Left hindlimb (tissue), 1 donor: ENCODE data around the gene IL1RAPL2.
A peak's percentile ranks its signal among the peaks of the same experiment; 100 is the strongest.

Experiments
- DNase-seq: peaks from one replicate; pipeline ENCODE4 v3.0.0-alpha.2; 2018

IL1RAPL2 gene

DNA sequence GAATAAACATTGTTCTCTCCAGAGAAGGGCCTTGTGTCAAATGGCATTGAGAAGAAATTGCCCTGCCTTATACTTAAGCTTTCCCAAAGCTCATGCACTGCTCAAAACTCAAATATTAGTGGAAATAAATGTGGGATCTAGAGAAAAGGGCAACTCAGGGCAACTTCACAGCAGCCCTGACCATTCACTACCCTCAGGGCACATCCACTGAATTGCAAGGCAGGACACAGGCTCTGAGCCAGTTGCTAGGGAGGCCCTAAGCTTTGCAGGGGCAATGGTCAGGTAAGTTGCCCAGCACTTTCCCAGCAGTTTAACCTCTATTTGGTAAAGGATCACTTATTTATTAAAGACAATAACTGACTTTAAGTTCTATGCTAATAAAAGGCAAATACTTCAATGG is 909.8 kb downstream of the IL1RAPL2 start:
- DNase-seq = no peak

DNA sequence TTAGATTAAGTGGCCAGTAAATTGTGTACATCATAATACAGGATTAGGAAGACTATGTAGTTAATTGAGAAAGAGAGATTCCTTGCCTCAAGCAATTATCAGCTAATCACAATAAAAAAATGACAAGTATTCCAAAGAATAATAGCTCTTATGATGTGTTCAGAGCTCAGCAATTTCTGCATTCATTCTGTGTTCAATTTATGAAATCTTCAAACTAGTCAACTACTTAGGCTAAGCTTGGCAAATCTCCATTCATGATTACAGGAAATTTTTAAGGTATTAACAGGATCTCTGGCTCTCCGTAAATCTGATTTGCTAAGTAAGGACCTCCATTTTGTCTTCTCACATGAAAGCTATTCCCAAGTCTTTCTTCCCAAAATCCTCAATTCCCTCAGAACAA is 911.4 kb downstream of the IL1RAPL2 start:
- no peak for DNase-seq

DNA sequence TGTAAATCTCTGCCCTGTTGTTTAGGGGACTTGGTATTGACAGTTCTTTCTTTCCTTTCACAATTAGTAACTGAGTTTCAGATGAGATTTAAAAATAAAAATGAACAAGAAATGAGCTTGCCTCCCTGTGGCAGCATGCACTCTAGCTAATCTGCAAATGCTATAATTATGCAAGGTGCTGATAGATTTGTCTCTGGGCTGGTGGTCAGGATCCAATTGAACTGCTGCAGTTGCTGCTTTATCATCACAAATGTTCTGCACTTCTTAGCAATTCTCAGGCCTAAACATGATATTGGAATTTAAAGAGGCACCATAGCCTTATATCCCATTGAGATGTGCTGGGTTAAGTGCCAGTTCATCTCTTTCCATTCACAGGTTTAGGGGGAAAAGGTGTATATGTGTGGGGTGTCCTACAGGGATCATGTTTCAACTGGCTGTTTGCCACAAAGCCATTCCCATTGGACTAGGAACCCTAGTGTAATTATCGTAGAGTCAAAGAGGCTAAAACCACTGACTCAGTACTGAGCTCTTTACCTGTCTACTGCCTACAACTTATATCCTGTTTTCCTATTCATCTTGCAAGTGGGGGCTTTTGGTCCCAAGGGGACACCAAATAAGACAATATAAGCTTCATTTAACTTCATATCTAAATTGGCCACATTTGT is 914.8 kb downstream of the IL1RAPL2 start:
- no peak for DNase-seq

DNA sequence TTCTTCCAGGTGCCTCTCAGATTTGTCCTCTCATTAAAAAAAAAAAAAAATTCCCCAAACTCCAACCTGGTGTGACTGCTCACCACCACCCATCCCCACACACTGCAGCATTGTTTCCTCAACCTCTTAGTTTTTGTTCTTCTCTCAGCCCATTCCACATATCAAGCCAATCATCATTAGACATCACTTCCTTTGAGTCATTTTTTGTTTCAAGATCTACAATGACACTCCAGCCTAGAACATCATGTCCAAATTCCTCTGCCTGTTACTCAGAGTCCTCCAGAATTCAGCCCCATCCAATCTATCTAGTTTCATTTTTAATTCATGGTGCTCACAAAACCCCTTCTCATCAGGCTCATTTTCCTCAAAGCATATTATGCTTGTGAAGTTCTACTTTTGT is 917.0 kb downstream of the IL1RAPL2 start:
- no peak for DNase-seq

DNA sequence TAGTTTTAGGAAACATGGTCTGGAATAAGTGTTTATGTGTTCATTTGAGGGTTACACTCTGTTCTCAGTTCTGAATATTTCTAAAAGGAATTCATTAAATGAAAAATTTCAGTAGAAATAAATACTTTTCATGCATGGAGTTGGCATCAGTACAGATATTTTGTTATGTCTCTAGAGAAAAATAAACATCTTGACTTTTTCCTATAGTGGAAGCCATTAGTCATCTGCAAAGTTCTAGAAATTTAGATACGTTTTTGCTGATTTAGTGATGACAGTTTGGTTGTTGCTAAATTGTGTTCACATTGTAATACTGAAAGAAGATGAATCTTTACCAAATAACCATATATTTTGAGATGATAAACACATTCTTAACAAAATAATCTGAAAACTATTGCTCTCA is 922.7 kb downstream of the IL1RAPL2 start:
- DNase-seq = no peak

DNA sequence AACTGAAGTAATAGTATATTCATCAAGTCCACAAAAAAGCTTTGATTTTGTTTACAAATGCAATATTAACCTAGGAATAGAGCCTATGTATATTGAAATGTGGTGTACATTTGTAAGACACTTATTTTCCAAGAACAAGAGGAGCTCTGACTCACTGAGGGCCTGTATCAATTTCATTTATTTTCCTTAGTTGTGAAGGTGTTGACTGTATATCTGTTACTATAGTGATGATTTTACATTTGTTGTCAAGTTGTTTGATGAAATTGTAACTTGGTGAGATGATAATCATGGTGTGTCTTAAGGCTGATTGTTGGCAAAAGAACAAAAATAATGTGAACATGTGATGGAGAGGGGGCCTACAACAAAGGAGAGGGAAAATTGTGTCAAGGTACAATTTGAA is 929.4 kb downstream of the IL1RAPL2 start:
- no peak for DNase-seq

DNA sequence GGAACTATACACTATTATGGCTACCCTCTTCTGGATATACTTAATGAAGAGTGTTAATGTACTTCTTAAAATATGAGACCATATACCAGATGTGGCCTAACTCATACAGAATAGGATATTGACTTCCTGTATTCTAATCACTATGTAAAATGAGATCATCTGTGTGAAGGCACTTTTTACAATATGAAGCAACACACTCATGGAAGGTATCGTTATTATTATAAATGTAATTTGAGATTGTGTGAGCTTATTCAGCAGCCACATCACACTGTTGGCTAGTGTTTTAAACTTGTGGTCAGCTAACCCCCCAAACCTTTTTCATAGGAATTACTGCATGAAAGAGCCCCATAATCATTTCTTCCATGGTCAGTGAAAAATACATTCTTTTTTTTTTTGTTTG is 936.3 kb downstream of the IL1RAPL2 start:
- DNase-seq = no peak

DNA sequence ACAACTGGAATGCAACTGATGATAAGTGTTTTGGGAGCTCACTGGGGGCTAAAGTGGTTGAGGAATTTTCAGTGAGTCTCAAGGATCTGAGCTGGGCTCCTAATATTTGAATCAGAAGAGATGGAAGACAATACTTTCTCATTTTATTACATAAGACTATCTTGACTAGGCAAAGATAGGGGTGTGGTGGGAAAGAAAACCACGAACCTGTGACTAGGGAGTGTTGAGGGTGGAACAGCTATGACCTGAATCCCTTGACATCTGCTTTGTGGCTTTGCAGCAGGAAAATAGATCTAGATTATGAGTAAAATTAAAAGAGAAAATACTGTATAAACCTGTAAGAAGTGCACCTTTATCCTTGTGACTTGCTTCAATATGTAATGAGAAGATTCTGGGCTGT is 949.6 kb downstream of the IL1RAPL2 start:
- DNase-seq = no peak

DNA sequence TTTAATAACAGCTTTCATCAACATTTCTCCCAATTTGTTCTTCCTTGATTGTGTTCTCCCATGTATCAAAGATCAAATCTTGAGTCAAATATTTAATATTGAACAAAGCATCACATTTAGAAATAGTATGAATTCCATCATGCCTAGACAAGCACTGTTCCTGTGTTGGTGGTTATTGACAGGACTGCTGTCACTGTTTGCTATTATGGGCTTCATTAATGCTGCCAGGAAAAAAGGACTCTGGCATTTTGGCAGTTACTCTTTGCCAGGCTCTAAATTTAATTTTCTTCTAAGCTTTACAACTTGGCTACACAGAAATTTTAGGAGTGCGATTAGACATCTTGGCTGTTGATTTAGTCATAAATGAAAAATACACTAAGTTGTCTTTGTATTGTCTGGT is 960.4 kb downstream of the IL1RAPL2 start:
- DNase-seq = no peak

DNA sequence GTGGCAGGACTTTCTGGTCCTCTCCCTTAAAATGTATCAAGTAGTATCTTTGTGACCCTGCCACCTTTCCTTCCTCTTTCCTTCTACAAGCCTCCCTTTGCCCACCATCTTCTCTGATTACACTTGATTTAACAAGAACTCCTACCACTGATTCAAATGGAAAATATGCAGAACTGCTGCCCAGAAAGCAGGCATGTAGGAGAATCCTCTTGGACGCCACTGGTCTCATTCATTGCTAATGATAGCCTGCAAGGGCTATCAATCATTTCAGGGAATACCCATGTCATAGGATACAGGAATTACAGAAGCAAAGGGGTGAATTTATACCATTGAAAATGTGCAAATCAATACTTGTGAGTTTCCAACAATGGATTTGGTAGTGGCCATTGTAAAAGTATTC is 961.8 kb downstream of the IL1RAPL2 start:
- DNase-seq = no peak

DNA sequence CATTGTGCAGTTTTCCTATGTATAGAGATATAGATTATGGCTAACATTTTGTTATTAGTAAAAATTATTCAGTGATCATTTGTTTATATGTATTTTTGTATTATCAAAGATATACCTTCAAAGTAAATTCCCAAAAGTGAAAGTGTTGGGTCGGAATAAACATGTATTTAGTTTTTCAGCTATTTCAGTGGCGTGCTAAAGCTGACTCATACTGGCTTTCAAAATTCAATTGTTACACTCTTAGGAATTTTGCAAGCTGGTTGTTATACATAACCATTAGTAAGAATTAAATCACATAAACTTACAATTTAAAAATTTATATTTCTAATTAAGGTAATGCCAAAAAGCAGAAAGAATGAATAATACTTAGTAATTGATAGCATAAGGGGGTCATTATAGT is 968.0 kb downstream of the IL1RAPL2 start:
- DNase-seq = no peak

DNA sequence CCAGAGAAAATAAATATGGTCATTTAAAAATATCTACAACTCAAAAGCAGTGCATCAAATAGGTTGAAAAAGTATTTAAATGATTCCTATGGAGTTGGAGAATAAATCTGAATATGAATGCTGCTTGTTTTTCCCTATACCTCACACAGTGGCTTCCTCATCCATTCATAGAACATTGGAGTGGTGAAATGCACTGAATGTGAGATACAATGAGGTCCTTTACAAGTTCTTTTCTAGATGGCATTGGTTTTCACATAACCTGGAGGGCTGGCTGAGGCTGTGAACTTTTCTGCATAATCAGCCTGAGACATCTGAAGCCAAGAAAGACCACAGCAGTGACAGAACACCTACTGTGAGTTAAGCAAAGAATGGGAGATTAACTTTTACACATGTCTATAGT is 977.3 kb downstream of the IL1RAPL2 start:
- no peak for DNase-seq

DNA sequence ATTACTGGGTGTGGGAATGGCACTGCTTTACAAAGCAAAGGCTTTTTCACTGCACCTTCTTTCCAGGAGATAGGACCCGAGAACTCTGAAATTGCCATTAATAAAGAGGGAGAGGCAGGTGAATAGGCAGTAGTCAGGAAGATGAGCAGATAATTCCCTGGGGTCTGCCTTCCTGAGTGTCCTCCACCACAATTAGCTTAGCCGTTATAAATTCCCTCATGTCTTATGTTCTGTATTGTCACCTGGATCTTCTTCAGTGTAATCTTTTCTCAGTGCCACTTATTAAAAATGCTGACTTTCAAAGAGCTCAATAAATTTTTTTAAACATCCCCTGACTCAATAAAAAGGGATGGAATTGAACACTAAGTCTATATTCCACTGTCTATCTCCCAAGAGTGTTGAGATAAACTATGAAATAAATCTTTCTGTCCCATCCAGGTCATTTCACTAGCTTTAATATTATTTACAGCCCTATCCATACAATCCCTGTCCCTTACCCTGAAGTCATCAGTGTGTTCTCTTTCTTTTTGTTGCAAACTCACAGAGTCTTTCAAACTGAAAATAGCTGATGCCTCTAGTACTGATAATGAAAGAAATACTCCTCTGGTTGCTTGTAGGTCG is 984.2 kb downstream of the IL1RAPL2 start:
- no peak for DNase-seq

DNA sequence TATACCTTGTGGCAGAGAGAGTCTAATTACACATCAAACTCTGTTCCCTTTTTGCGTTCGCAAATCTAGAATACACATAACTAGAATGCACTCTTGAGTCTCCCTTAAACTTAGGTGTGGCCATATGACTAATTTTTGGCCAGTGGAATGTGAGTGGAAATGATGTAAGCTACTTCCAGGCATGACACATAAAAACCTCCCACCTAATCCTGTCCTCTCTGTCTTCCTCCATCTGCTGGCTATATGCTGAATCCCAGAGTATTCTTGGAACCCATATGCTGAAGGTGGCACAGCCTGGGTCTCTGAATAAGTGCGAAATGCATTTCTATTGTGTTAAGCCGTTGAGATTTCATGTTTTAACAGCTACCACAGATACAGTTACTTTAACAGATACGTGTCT is 986.4 kb downstream of the IL1RAPL2 start:
- no peak for DNase-seq

DNA sequence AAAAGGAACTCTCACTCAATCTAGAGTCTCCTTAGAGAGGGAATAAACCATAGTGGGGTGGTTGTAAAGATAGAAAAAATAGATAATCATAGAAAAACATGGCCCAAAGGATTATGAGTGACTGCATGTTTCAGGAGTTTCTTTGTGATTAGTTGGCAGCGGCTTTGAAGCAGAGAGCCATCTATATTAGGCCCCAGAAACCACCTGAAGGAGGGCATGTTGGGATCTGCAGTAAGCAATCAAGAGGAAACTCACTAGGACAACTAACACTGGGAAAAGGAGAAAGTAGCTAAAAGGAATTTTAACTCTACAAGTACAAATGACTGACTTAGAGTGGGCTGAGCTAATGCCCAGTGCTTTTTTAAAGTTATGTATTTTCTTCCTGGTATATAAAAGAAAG is 987.1 kb downstream of the IL1RAPL2 start:
- no peak for DNase-seq

DNA sequence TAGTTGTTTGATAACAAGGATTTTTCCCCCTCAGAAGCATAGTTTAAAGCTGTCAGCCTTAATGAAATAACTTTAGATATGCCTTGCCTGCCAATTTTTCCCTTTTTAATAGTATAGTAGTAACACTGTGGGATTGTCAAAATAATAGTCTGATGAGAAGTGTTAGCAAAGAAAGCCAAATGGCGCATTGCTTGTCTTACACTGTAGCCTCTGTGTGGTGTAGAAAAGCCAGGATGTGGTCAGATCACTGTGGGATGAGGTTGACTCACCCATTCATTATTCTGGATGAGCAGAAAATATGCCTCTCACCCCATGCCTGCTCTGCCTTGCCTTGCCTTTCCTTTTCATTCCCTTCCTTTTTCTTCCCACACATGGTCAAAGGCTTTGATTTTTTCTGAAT is 998.5 kb downstream of the IL1RAPL2 start:
- peak; percentile 30 for DNase-seq

DNA sequence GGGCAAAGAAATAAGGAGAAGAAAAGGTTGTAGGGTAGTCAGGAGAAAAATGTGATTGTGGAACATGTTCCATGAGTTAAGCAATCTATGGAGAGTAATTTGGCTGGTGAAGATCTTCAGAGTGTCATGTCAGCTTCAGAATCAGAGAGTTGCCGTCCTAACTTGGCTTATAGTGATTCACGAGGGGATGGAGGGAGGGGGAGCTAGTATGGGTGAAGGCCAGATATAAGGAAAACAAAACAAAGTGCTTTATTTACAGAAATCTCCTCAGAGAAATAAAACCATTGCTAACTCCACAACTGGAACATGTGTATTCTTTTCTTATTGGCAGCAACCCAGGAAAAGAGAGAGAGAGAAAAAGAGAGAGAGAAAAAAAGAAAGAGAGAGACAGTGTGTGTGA is 999.9 kb downstream of the IL1RAPL2 start:
- peak; percentile 23 for DNase-seq

DNA sequence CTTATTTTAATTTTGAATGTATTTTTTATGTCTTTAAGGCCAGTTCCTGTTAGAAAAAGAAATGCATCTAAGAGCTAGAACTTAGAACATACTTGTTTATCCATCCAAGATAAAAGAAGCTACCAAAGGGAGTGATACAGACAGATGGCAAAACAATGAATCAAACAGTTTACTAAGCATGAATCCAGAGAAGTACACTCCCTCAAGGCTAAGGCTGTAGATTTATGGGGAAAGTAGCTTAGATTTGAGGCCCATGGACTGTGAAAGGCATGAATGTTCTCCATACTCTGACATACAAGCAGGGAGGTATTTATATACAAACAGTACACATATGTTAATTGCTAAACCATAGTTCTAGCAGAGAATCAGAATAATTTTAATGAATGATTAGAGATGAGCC is 1001.1 kb downstream of the IL1RAPL2 start:
- no peak for DNase-seq

DNA sequence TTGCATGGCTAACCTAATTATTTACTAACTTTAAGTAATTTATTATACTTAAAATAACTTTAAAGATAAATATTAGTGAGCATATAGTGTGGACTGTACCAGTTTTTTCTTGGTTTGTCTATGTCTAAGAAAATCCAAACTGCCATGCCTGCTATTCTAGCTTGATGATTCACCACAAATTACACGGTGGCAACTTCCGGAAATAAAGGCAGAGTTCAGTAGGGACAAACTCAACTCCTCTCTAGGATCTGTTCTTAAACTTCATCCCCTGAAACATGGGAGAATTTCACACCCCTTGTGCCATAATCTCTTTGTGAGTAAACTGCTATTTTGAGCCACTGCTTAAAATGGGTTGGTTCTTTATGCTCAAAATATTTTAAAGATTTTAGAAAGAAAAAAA is 1042.7 kb downstream of the IL1RAPL2 start:
- no peak for DNase-seq

DNA sequence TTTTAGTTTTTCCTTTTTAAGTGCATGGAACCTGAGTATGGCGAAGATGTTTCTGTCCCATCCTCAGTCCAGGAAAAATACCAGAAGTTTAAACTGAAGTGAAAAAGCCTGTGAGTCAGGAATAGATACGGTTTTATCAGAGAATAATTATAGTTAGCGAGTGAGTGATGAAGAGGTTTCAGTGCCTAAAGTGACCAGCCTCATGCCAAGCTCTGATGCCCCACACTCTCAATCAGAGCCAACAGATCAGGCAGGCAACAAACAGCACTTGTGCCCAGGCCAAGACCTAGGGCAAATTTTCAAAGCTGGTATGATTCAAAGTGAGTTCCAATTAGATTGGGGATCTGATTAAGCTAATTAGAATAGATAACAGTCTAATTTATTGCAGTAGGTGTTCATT is 1043.5 kb downstream of the IL1RAPL2 start:
- DNase-seq = no peak

DNA sequence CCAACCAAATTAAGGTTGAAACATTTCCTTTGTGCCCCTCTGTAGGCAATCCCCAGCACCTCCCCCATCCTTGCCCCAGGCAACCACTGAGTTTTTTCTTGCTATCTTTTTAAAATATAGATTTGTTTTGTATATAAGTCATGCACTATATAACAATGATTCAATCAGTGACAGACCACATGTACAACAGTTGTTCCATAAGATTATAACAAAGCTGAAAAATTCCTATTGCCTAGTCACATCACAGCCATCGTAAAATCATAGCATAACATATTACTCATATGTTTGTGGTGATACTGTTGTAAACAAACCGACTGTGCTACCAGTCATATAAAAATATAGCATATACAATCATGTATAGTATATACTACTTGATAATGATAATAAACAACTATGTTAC is 1044.4 kb downstream of the IL1RAPL2 start:
- no peak for DNase-seq

DNA sequence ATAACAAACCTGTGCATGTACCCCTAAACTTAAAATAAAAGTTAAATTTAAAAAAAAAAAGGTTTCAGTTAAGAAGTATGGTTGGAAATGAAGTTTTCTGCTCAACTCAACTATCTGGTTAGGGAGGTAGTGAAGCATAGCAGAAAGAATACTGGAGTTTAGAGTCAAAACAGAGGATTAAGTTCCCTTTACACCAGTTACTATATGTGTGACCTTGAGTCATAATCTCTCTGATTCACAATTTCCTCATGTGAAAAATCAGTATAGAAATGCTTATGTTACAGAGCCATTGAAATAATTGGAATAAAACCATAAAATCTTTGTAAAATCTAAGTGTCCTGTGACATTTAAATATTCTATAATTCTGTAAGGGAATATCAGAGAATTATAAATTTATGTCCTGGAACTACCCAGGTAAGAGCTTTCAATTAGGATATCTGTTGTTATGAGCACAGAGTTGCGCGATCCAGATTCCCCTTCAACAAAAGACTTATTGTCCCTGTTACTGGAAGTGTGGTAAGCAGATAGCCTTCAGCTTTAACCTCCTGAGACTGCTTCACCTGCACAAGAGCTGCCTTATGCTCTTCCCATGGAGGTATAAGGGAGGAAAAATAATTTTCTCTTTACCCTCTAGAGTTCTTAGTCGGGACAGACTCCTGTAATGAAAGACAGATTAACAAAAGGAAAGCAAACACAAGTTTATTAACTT is 1052.5 kb downstream of the IL1RAPL2 start:
- no peak for DNase-seq

DNA sequence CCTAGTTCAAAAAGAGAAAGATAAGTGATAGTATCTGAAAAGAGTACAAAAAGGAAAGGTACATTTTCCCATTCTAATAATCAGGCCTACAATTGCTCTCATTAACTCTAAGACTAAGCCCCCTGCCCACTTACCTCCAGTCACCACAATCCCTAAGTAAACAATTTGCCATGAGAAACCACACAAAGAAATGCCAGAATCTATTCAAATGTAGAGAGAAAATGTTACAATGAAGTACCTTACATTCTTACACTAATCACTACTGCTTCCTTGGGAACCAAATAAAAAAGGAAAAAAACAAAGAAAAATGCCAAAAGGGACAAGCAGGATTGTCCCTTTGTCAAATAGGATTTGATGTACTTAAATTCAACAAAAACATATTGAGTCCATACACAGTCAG is 1068.2 kb downstream of the IL1RAPL2 start:
- DNase-seq = no peak

DNA sequence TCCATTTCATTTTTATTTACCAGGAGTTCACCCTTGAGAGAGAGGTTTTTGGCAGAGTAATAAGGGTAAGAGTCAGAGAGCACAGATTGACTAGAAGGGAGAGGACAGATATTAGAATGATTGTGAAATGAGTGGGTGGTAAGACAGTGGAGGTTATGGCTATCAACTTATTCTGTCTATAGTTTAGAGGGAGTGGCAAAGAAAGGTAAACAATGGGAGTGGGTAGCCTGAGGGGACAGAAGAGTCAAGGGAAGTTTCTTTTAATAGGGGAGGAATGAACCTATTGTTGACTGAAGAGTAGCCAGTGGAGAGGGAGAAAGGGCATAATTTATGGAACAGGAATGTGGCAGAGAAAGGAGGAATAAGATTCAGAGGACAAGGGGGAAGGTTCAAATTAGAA is 1069.8 kb downstream of the IL1RAPL2 start:
- DNase-seq = no peak

DNA sequence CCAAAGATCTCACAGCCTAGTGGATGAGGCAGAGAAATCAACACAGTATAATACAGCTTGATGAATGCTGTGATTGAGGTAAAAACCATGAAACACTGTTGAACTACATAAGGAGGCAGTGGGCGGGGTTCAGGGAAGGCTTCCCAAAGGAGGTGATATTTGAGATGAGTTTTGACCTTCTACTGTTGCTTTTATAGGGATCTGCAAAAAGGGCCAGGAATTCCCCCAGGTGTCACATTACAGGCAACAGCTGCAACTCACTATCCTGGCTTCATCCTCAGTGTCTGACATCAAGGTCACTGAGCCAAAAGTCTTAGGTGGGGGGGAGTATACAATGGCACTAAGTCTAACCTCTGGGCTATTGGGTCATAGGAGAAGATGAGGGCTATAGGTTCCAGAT is 1070.7 kb downstream of the IL1RAPL2 start:
- no peak for DNase-seq
